Activated CD8-positive, alpha-beta memory T cell treated with anti-CD3 and anti-CD28 coated beads for 1 hour (primary cell): Measurements from ENCODE around the gene ZSWIM8.
"Not testable (repeated sequence)": the region's sequence is repeated elsewhere in the genome, so short reads cannot be mapped to it uniquely, and the experiment has no call there.

Experiments
- DNase-seq, 2 donors: peaks; one replicate each; pipeline ENCODE4 v3.0.0-alpha.2; 2020; ENCODE audit warnings: low read depth in 1 of 2; ENCODE audit errors: extremely low read depth in 1 of 2

Gene ZSWIM8

GRCh38 chr10:73773152-73773879, 12.1 kb upstream of the ZSWIM8 start:
- no peak for DNase-seq

DNA sequence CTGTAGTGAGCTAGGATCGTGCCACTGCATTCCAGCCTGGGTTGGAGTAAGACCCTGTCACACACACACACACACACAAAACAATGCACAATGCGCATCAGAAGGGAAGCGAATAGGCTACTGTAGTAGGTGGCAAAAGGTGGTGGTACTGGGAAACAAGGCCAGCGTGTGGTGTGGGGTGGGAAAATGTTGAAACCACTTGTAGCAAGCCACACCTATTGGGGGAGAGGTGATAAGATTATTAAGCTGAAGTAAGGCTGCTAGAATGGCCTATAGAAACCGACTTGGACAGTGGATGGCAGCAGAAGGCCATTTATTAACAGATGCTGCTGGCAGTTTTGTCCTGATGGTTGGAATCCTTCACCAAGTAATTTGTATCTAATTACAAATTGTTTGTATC, 10.8 kb upstream of the ZSWIM8 start:
- no peak for DNase-seq

- DNase-seq, result no peak
Observed at GRCh38 chr10:73779018-73779417, 6.4 kb upstream of the ZSWIM8 start.

DNA sequence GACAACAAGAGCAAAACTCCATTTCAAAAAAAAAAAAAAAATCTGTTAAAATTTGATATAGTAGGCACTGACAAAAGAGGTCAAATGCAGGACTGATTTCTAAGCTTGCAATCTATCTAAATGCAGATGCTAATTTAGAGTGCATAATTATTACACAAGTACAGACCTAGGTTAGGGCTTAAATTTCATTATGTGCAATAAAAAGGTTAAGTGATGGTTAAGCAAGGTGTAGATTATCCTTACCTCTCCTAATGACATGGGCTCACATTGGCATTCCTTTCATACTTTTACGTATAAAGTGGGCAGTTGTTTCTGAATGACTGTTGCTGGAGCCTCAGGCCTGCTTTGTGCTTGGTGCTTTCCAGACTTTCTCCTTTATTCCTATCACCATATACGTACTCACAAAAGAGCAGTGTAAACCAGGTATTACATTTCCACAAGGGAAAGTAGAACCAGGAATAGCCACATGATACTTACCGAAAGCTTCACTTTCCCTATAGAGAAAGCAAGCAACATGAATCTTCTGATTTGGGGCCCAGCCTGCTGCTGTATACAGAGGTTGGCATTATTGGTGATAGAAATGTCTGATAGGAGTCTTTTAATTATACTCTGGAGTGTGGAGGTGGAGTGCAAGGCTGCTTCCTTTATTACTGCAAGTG, 5.7 kb upstream of the ZSWIM8 start:
- DNase-seq, result no peak

GRCh38 chr10:73780301-73780700, 5.1 kb upstream of the ZSWIM8 start:
- no peak for DNase-seq

- no peak for DNase-seq
Observed at GRCh38 chr10:73780966-73781365, 4.4 kb upstream of the ZSWIM8 start.

DNA sequence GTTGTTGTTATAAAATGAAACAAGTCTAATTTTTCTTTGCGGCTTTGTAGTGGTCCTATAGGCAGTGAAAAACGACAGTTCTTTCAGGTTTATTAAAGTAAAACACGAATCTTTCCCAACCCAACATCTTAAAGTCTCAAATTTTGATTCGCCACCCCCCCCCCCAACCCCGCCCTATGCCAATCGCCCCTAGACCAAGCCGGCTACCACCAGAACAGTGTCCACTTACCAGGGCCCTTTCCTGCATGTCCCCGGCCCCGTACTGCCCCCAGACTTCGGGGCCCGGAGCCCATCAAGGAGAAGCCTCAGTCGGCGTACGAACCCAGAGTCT, 3.9 kb upstream of the ZSWIM8 start:
- no peak for DNase-seq

DNA sequence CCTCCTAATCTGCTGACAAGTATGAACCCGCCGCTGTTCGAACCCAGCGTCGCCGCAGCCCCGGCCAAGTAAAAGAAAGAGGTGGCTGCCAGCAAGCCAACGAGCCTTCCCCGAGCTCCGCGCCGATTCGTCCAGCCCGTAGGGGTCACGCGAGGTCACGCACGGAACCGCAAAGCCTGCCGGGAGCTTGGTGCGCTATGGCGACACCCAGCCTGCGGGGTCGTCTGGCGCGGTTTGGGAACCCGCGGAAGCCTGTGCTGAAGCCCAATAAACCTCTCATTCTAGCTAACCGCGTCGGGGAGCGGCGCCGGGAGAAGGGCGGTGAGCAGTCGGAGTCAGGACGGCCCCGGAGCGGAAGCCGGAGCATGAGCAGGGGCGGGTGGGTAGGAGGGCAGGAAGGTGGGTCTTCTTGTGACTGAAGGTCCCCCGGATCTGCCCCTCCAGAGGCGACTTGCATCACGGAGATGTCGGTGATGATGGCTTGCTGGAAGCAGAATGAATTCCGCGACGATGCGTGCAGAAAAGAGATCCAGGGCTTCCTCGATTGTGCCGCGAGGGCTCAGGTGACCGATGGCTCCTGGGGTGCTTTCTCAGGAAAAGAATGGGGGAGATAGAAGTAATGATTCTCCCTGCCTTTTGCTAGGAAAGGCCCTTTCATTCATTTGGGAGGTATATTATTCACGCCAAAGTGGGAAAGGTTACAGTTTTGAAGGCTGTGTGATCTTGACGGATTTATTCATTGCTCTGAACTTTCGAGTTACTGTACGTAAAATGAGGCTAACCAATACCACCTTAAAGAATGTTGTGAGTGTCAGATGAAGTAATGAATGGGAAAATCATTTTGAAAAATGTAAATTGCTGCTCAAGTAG, 3.3 kb upstream of the ZSWIM8 start, which contains the start of gene CHCHD1:
Gene CHCHD1, plus strand, starts transcription at position 170 of the 870 bp plus-strand sequence. Its CDS starts 28 bp downstream, at position 198.
- peak; percentile 77 to 87 for DNase-seq

DNA sequence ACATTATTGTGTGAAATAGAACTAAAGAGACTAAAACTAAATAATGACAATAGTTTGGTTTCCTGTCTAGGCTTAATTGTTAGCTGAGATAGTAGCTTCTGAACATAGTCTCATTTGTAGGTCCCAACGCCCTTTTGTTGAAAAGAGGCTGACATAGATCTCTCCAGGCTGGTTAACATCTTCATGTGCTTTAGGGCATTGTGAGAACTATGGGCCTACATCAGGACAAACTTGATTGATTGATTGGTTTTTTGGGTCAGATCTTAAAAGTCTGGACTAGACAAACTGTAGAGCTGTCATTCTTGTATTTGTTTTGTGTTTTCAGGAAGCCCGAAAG, 2.7 kb upstream of the ZSWIM8 start:
- no peak for DNase-seq

GRCh38 chr10:73785721-73786511, 510 bp downstream of the ZSWIM8 start:
- peak in 1 of 2 donors; percentile 24 for DNase-seq

GRCh38 chr10:73786512-73786885, 1.1 kb downstream of the ZSWIM8 start:
- DNase-seq, result no peak

- DNase-seq, result not testable (repeated sequence)
Observed at GRCh38 chr10:73787031-73787800, 1.8 kb downstream of the ZSWIM8 start.

- no peak for DNase-seq
Observed at GRCh38 chr10:73788864-73789658, 3.7 kb downstream of the ZSWIM8 start.

- no peak for DNase-seq
Observed at GRCh38 chr10:73789659-73790055, 4.3 kb downstream of the ZSWIM8 start.

GRCh38 chr10:73790886-73791625, 5.7 kb downstream of the ZSWIM8 start:
- no peak for DNase-seq

GRCh38 chr10:73791871-73792400, 6.5 kb downstream of the ZSWIM8 start:
- DNase-seq, result no peak

- DNase-seq, result no peak
Observed at GRCh38 chr10:73793456-73793855, 8.1 kb downstream of the ZSWIM8 start.

DNA sequence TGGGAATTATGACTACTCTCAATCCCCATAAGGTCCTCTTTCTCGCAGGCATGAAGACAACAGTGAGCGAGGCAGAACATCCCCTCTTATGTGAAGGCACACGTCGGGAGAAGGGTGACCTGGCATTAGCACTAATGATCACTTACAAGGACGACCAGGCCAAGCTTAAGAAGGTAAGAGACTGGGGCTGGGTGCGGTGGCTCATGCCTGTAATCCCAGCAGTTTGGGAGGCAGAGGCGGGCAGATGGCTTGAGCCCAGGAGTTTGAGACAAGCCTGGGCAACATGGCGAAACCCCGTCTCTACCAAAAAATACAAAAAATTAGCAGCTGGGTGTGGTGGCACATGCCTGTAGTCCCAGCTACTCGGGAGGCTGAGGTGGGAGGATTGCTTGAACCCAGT, 10.1 kb downstream of the ZSWIM8 start:
- DNase-seq, result not testable (repeated sequence)
